MM.1S (cell line): ENCODE results near the gene NRXN3.

ENCODE experiments used
- EZH2 ChIP-seq: fragments of 300-600 bp; sonication (generic); optimal IDR thresholded peaks from 2 replicates; pipeline ENCODE3; 2017; ENCODE audit warnings: low read depth, mild to moderate bottlenecking, antibody characterized with exemption, low read length, mixed read lengths
- TF ChIP-seq, protein P1 (sequence below): fragments of 300-600 bp; sonication (generic); IDR thresholded peaks from 2 replicates; pipeline ENCODE4 v1.5.1; 2016; ENCODE audit warnings: antibody characterized with exemption, low read length, mixed read lengths

DNA sequence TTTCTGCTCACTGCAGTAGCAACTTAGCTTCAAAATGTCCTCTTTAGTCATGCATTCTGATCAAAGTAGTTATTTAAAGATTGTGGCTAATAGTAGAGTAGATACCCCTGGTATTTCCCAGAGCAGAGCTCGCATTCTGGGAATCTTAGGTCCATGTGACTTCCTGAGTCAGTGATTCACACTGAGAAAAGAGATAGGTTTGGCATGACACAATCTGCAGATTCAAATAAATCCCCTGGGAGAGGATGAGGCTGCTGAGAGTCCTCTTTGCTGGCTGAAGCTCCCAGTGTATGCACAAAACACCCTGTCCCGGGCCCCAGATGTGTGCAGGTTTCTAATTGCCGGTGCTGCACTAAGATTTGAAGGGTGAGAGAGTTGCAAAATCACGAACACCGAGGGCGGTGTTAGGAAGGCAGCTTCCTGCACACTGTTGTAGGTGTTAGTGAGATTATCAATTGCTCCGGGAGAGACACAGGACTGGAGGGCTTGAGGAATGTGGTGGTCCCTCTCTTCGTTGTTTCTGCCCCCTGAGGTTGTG is 233.2 kb downstream of the NRXN3 start:
- TF ChIP-seq, protein P1, sequence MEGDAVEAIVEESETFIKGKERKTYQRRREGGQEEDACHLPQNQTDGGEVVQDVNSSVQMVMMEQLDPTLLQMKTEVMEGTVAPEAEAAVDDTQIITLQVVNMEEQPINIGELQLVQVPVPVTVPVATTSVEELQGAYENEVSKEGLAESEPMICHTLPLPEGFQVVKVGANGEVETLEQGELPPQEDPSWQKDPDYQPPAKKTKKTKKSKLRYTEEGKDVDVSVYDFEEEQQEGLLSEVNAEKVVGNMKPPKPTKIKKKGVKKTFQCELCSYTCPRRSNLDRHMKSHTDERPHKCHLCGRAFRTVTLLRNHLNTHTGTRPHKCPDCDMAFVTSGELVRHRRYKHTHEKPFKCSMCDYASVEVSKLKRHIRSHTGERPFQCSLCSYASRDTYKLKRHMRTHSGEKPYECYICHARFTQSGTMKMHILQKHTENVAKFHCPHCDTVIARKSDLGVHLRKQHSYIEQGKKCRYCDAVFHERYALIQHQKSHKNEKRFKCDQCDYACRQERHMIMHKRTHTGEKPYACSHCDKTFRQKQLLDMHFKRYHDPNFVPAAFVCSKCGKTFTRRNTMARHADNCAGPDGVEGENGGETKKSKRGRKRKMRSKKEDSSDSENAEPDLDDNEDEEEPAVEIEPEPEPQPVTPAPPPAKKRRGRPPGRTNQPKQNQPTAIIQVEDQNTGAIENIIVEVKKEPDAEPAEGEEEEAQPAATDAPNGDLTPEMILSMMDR = no peak
- no peak for TF ChIP-seq EZH2
